ENCODE results near the gene KLHL4.
"Not testable (repeated sequence)": the region's sequence is repeated elsewhere in the genome, so short reads cannot be mapped to it uniquely, and the experiment has no call there.

The KLHL4 gene

DNA sequence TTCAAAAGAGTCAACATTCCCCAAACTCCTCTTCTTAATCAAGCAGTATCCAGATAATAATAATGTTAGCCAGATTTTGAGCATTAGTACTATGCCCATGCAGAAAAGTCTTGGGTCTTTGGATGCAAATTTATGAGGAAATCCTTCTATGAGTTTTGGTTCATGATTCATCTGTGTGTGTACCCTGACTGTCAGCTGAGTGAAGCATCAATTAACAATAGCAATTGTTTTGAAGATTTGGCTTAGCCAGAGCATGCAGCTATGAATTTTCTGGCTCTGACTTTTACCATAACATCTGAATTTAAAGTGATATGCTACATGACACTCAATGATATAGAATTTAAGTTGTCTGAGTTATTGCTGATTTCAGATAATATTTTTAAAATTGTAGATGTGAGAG is 145.8 kb downstream of the KLHL4 start:
- no peak for DNase-seq

DNA sequence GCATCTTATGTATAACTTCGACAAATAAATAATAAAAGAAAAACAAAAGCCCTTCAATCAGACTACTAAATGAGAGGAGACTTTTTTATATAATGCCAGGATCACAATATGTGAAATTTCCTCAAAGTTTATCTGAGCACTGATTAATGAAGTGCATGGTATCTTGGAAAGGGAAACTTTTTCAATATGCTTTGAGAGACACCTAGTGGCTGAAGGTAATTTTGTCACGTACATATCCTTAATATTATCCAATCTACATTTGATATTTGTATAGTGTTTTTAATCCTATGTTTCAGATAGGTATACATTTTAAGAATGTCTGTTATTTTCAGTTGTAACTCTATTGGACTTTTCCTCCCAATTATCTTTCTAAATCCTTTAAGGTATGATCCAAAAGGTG is 146.8 kb downstream of the KLHL4 start:
- DNase-seq = peak; percentile 25

DNA sequence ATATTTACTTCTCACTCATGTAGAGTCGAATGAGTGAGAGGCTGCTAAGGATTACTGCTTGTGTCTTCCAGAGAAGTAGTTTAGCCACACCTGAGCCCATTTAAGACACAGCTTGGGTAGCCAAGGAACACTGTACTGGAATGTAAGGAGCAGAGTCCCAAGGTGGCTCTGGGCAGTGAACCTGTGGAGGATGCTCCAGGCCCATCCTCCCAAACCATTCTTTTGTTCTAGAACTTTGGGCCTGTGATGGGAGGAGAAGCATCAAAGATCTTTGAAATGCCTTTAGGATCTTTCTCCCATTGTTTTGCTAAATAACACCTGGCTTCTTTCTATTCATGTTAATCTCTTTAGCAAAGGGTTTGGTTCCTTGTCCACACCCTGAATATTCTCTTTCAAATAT is 162.2 kb downstream of the KLHL4 start:
- no peak for DNase-seq

DNA sequence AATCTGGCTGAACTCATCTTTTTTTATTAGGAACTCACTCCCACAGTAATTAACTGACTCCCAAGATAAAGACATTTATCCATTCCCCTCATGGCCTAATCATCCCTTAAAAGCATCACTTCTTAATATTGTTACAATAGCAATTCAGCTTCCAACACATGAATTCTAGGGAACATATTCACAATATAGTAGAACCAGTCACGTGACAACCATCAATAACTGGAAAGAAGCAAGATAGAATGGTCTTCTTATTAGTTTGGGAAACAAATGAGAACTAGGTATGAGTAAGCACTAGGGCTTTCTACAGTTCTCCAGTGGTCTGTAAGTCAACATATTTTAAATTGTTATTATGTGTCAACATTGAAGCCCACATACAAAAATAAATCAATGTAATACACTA is 170.1 kb downstream of the KLHL4 start:
- DNase-seq = no peak

DNA sequence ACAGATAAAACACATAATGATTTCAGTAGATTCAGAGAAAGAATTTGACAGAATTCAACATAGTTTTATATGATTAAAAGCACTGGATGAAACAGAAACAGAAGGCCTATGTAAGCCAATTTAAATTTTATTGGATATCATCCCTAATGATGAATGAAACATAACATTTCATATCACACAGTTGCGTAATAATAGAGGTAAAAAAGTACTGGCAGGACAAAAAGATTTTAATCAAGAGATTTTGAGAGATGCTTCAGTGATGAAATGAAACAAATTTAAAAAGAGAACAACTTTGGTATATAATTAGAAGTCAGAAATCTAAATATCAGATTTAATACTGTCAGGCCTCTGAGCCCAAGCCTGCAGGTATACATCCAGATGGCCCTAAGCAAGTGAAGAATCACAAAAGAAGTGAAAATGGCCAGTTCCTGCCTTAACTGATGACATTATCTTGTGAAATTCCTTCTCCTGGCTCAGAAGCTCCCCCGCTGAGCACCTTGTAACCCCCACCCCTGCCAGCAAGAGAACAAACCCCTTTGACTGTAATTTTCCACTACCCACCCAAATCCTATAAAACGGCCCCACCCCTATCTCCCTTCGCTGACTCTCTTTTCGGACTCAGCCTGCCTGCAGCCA is 170.6 kb downstream of the KLHL4 start:
- DNase-seq = not testable (repeated sequence)

DNA sequence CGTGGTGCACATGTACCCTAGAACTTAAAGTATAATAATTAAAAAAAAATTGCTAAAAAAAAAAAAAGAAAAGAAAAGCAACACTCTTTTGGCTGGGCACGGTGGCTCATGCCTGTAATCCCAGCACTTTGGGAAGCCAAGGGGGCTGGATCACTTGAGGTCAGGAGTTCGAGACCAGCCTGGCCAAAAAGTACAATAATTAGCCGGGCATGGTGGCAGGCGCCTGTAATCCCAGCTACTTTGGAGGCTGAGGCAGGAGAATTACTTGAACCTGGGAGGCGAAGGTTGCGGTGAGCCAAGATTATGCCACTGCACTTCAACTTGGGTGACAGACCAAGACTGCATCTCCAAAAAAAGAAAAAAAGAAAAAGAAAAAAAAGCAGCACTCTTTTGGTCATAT is 171.6 kb downstream of the KLHL4 start:
- DNase-seq = not testable (repeated sequence)

DNA sequence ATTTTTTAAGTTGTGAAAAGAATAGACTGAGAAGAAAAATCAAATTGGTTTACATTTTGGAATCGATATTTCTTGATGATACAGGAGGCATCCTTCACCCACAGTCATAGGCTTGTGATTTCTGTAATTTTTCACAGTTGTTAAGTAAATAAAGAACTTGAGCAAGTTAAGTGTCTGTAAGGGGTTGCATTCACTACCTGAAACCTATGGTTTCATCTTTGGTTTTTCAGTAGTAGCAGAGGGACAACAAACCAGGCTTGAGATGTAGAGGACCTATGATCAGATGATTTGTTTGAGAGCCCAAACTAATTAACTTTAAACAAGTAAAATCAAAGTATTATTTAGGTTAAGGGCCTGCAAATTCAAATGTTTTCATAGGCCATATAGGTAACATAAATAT is 175.6 kb downstream of the KLHL4 start:
- no peak for DNase-seq

DNA sequence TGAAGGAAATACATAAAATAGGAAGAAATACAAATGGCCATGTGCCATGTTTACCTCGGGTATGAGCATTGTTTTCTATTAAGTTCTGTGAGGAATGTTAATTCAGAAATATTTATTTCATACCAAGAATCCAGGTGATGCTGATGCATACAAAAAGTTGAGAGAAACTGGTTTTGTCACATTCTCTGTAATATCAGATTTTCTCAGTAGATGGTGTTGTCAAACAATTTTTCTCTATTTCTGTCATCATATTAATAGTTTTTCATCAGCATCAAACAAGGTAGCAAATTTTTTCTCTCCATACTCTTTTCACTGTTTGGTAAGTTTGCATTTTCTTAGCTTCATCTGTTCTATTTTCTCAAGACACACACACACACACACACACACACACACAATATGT is 179.8 kb downstream of the KLHL4 start:
- DNase-seq = peak; percentile 5

DNA sequence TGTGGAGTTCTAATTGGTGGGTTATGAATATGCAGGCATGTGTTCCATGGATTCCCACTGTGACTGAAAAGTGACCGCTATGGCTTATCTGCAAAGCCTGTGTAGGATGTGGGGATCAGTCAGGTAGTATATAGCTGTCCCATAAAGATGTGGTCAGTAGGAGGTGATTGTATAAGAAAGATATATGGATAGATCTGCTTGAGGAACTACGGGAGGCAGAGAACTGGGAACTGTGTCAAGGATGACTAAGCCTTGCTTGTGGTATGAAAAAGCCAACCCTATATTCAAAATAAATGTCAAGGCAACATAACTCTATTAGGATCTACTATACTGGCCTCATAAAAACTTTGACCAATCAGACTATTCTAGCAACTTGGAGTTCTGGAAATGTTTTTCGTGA is 185.2 kb downstream of the KLHL4 start:
- DNase-seq = no peak

DNA sequence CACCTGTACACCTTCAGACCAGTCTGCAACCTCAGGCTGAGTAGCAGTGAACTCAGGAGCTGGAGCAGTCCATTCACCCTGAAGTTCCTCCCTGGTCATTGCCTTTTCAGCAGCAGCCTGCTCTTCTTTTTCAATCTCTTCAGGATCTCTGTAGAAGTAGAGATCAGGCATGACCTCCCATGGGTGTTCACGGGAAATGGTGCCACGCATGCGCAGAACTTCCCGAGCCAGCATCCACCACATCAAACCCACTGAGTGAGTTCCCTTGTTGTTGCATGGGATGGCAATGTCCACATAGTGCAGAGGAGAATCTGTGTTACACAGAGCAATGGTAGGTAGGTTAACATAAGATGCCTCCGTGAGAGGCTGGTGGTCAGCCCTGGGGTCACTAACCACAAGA is 185.9 kb downstream of the KLHL4 start:
- not testable (repeated sequence) for DNase-seq

DNA sequence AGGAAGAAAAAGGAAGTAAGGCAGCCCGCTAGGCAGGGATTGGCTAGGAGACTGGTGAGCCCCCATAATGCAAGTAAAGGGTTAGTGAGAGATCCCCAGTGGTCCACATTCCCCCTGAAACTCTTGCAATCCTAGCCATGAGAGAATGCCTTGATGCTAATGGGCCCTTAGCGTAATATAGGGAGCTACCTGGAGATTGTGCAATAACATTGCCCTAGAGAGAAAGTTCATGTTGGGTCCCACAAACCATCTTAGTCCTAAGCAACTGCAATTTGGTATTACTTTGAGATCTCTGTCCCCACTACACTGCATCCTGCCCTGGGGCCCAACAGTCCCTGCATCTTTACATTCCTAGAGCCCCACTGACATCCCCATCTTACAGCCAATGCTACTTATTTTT is 188.5 kb downstream of the KLHL4 start:
- DNase-seq = no peak

DNA sequence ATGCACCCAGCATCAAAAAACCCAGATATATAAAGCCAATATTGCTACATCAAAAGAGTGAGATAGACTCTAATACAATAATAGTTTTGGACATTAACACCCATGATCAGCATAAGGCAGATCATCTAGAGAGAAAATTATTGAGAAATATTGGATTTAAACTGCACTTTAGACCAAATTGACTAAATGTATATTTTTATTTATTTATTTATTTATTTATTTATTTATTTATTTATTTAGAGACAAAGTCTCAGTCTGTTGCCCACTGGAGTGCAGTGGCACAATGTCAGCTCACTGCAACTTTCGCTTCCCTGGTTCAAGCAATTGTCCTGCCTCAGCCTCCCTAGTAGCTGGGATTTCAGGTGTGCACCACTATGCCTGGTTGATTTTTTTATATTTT is 193.0 kb downstream of the KLHL4 start:
- no peak for DNase-seq

Measured in NCI-H1105 treated with DMSO at 0.1 percent for 48 hours (cell line).